H9 (cell line): ENCODE measurements around the gene TRIO. TPM values are rescaled to one million over a fixed set of nuclear protein-coding genes. Genes with fewer than 3 reads are reported as not detected.

Experiments
- DNase-seq: peaks from one replicate; pipeline ENCODE4 v3.0.0-alpha.2; 2017
- H2AFZ ChIP-seq: one replicate; pipeline ENCODE4 v1.6.1; 2013; ENCODE audit warnings: mild to moderate bottlenecking, low read length, control low read depth, moderate library complexity
- H2AK5ac ChIP-seq: 2 replicates; pipeline ENCODE4 v1.6.1; 2013; ENCODE audit warnings: low read length, control low read depth, mixed read lengths; ENCODE audit not compliant: insufficient read length
- H2BK120ac ChIP-seq: one replicate; pipeline ENCODE4 v1.6.1; 2013; ENCODE audit warnings: low read depth, mild to moderate bottlenecking, low read length, control low read depth, inconsistent platforms; ENCODE audit not compliant: poor library complexity, severe bottlenecking
- H2BK12ac ChIP-seq: 2 replicates; pipeline ENCODE4 v1.6.1; 2013; ENCODE audit warnings: low read length, control low read depth, mixed read lengths, low read depth; ENCODE audit not compliant: insufficient read length
- H2BK15ac ChIP-seq: 2 replicates; pipeline ENCODE4 v1.6.1; 2013; ENCODE audit warnings: low read depth, low read length, control low read depth
- H2BK20ac ChIP-seq: one replicate; pipeline ENCODE4 v1.6.1; 2013; ENCODE audit warnings: low read depth, mild to moderate bottlenecking, low read length, control low read depth, inconsistent platforms; ENCODE audit not compliant: poor library complexity, severe bottlenecking
- H2BK5ac ChIP-seq: 2 replicates; pipeline ENCODE4 v1.6.1; 2013; ENCODE audit warnings: low read length, control low read depth, mixed read lengths; ENCODE audit not compliant: insufficient read length
- H3K14ac ChIP-seq: 2 replicates; pipeline ENCODE4 v1.6.1; 2013; ENCODE audit warnings: low read length, control low read depth; ENCODE audit not compliant: insufficient read depth
- H3K18ac ChIP-seq: 2 replicates; pipeline ENCODE4 v1.6.1; 2013; ENCODE audit warnings: low read depth, mild to moderate bottlenecking, mixed read lengths, low read length, control low read depth; ENCODE audit not compliant: insufficient read length
- H3K23ac ChIP-seq: 2 replicates; pipeline ENCODE4 v1.6.1; 2013; ENCODE audit warnings: low read length, control low read depth, mixed read lengths, low read depth; ENCODE audit not compliant: insufficient read length
- H3K23me2 ChIP-seq: 2 replicates; pipeline ENCODE4 v1.6.1; 2013; ENCODE audit warnings: low read depth, mild to moderate bottlenecking, mixed read lengths, low read length, control low read depth; ENCODE audit not compliant: insufficient read length, poor library complexity, severe bottlenecking
- H3K27ac ChIP-seq: 2 replicates; pipeline ENCODE4 v1.5.1; 2013; ENCODE audit warnings: low read length, control low read depth, mixed read lengths, low read depth; ENCODE audit not compliant: insufficient read length
- H3K27me3 ChIP-seq: 2 replicates; pipeline ENCODE4 v1.6.1; 2013; ENCODE audit warnings: low read length, control low read depth, inconsistent platforms; ENCODE audit not compliant: insufficient read depth
- H3K4ac ChIP-seq: 2 replicates; pipeline ENCODE4 v1.6.1; 2013; ENCODE audit warnings: low read depth, mild to moderate bottlenecking, control low read depth, inconsistent platforms, low read length, moderate library complexity
- H3K4me1 ChIP-seq: 2 replicates; pipeline ENCODE4 v1.6.1; 2013; ENCODE audit warnings: low read length, control low read depth, inconsistent platforms; ENCODE audit not compliant: insufficient read depth
- H3K4me2 ChIP-seq: 2 replicates; pipeline ENCODE4 v1.6.1; 2013; ENCODE audit warnings: low read length, control low read depth, mixed read lengths; ENCODE audit not compliant: insufficient read length, insufficient read depth
- H3K56ac ChIP-seq: 2 replicates; pipeline ENCODE4 v1.6.1; 2013; ENCODE audit warnings: low read depth, mild to moderate bottlenecking, mixed read lengths, low read length, control low read depth; ENCODE audit not compliant: insufficient read length
- H3K79me1 ChIP-seq: 2 replicates; pipeline ENCODE4 v1.6.1; 2013; ENCODE audit warnings: low read depth, mild to moderate bottlenecking, moderate library complexity, low read length, control low read depth, inconsistent platforms; ENCODE audit not compliant: insufficient read depth, poor library complexity, severe bottlenecking
- H3K79me2 ChIP-seq: 2 replicates; pipeline ENCODE4 v1.6.1; 2013; ENCODE audit warnings: low read length, control low read depth, inconsistent platforms; ENCODE audit not compliant: insufficient read depth
- H3K9ac ChIP-seq: 2 replicates; pipeline ENCODE4 v1.6.1; 2013; ENCODE audit warnings: low read length, control low read depth, mixed read lengths; ENCODE audit not compliant: insufficient read length; ENCODE audit errors: extremely low read depth
- H3K9me3 ChIP-seq: one replicate; pipeline ENCODE4 v1.6.1; 2013; ENCODE audit warnings: low read depth, low read length, inconsistent platforms; ENCODE audit not compliant: control insufficient read depth
- H3T11ph ChIP-seq: one replicate; pipeline ENCODE4 v1.6.1; 2013; ENCODE audit warnings: mild to moderate bottlenecking, low read length, control low read depth, inconsistent platforms
- H4K20me1 ChIP-seq: one replicate; pipeline ENCODE4 v1.6.1; 2013; ENCODE audit not compliant: control insufficient read depth, insufficient read length, insufficient read depth
- H4K5ac ChIP-seq: 2 replicates; pipeline ENCODE4 v1.6.1; 2013; ENCODE audit warnings: low read depth, mild to moderate bottlenecking, mixed read lengths, low read length, control low read depth; ENCODE audit not compliant: insufficient read length
- H4K8ac ChIP-seq: replicated peaks from 2 replicates; pipeline ENCODE4 v1.6.1; 2013; ENCODE audit warnings: low read length, control low read depth, mixed read lengths, low read depth; ENCODE audit not compliant: insufficient read length
- H4K91ac ChIP-seq: 2 replicates; pipeline ENCODE4 v1.6.1; 2013; ENCODE audit warnings: low read depth, mild to moderate bottlenecking, moderate library complexity, mixed read lengths, low read length, control low read depth; ENCODE audit not compliant: insufficient read length
- H3K27ac Mint-ChIP-seq, 3 experiments: 2 replicates in 2 of 3; 3 replicates in 1 of 3; pipeline ENCODE4 v1.8.0; 2020 to 2021; ENCODE audit warnings: mixed read lengths in 3 of 3, mild to moderate bottlenecking in 1 of 3, moderate library complexity in 1 of 3
- H3K27me3 Mint-ChIP-seq: 2 replicates; pipeline ENCODE4 v1.8.0; 2021; ENCODE audit warnings: low read depth, mild to moderate bottlenecking, moderate library complexity, mixed read lengths
- H3K36me3 Mint-ChIP-seq, 3 experiments: 2 replicates in 2 of 3; 3 replicates in 1 of 3; pipeline ENCODE4 v1.8.0; 2020 to 2021; ENCODE audit warnings: low read depth in 3 of 3, mixed read lengths in 3 of 3; ENCODE audit not compliant: insufficient read depth in 1 of 3
- H3K4me1 Mint-ChIP-seq, 2 experiments: 2 replicates each; pipeline ENCODE4 v1.8.0; 2020; ENCODE audit warnings: mixed read lengths in 2 of 2
- H3K4me3 Mint-ChIP-seq, 2 experiments: 2 replicates in 1 of 2; 3 replicates in 1 of 2; pipeline ENCODE4 v1.8.0; 2020 to 2021; ENCODE audit warnings: mild to moderate bottlenecking in 2 of 2, mixed read lengths in 2 of 2, moderate library complexity in 1 of 2
- H3K9me3 Mint-ChIP-seq, 2 experiments: 2 replicates in 1 of 2; 3 replicates in 1 of 2; pipeline ENCODE4 v1.8.0; 2020; ENCODE audit warnings: mild to moderate bottlenecking in 2 of 2, mixed read lengths in 2 of 2, moderate library complexity in 1 of 2
- CTCF ChIP-seq: fragments of 200-600 bp; sonication (generic); conservative IDR thresholded peaks from 3 replicates; pipeline ENCODE4 v1.8.0; 2021; ENCODE audit warnings: antibody characterized with exemption, mild to moderate bottlenecking
- WGBS: extraction: QIAGEN DNeasy Blood & Tissue Kit; methylation state at CpG from one replicate; pipeline ENCODE4 v1.1.7; 2013; ENCODE audit warnings: missing lambda C conversion rate, low lambda C conversion rate, mixed read lengths; ENCODE audit not compliant: insufficient read length; ENCODE audit errors: extremely low coverage; 5-methylcytosine and 5-hydroxymethylcytosine counted together
- total RNA-seq: library from RNA; stranded (reverse); gene quantifications from 2 replicates; pipeline ENCODE4 v1.2.1, GENCODE V29; 2021

Gene TRIO
- total RNA-seq, 1 experiment from 2014 or later: 87.8 TPM

GRCh38 chr5:14440582-14441431, 297.7 kb downstream of the TRIO start:
- H3K23me2 ChIP-seq: no peaks in the 10 kb centered on the region
- H2BK15ac ChIP-seq: no peak overlapping the region
- H3K4ac ChIP-seq: no peak overlapping the region
- H3K9ac ChIP-seq: no peak overlapping the region
- H3K18ac ChIP-seq: no peak overlapping the region
- H2BK5ac ChIP-seq: no peak overlapping the region
- H2BK12ac ChIP-seq: no peak overlapping the region
- H3K4me2 ChIP-seq: no peak overlapping the region
- H4K91ac ChIP-seq: no peak overlapping the region
- no peak overlapping the region for H4K5ac ChIP-seq
- Mint-ChIP-seq H3K27ac (peak overlapping the region; percentile 65 to 84 (median 78); a peak in 6 of 7 replicates), H3K4me3 (no peak overlapping the region), H3K27me3 (no peaks in the 10 kb centered on the region), H3K9me3 (peaks cover 6% of the 10 kb centered on the region in 2 experiments; a peak in 4 of 5 replicates), H3K36me3 (peaks cover 10 to 17% (median 13%) of the 10 kb centered on the region in 3 experiments), H3K4me1 (peaks cover 16% of the 10 kb centered on the region in 2 experiments)
- DNase-seq: no peak
- no peaks in the 10 kb centered on the region for H3K27me3 ChIP-seq
- H3K79me2 ChIP-seq: no peaks in the 10 kb centered on the region
- H2BK120ac ChIP-seq: no peak overlapping the region
- no CpG with 5 or more reads among the region's 40 CpGs for WGBS
- H3K9me3 ChIP-seq: no peaks in the 10 kb centered on the region
- H3T11ph ChIP-seq: no peak overlapping the region
- H4K8ac ChIP-seq: no peak overlapping the region
- TF ChIP-seq CTCF: no peak
- H2AK5ac ChIP-seq: no peak overlapping the region
- no peaks in the 10 kb centered on the region for H4K20me1 ChIP-seq
- no peaks in the 10 kb centered on the region for H3K79me1 ChIP-seq
- H2BK20ac ChIP-seq: no peak overlapping the region
- H3K23ac ChIP-seq: no peak overlapping the region
- H3K56ac ChIP-seq: no peak overlapping the region
- H3K4me1 ChIP-seq: peaks cover 4% of the 10 kb centered on the region; the same call in 1 of the 2 replicates
- no peak overlapping the region for H3K14ac ChIP-seq
- no peak overlapping the region for H2AFZ ChIP-seq
- H3K27ac ChIP-seq: no peak overlapping the region
